ENCODE data around the gene MICAL3.

DNA sequence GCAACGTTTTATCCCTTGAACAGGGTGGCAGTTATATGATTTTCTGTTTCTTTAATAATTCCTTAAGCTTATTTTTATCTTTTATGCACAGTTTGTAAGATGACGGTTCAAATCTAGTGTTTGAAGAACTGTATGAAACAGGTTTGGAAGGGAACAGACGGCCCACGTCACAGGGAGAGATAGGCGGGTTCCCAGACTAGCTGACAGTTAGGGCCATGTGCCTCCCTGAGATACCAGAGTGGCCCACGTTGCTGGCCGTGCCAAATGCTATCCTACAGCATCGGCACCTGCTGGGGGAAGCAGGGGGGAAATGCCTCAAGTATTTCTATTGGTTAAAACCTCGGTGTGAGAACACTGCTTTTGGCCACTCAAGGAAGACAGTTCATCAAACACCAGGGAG lies 199.9 kb downstream of the MICAL3 start:
- TF ChIP-seq, protein P1, sequence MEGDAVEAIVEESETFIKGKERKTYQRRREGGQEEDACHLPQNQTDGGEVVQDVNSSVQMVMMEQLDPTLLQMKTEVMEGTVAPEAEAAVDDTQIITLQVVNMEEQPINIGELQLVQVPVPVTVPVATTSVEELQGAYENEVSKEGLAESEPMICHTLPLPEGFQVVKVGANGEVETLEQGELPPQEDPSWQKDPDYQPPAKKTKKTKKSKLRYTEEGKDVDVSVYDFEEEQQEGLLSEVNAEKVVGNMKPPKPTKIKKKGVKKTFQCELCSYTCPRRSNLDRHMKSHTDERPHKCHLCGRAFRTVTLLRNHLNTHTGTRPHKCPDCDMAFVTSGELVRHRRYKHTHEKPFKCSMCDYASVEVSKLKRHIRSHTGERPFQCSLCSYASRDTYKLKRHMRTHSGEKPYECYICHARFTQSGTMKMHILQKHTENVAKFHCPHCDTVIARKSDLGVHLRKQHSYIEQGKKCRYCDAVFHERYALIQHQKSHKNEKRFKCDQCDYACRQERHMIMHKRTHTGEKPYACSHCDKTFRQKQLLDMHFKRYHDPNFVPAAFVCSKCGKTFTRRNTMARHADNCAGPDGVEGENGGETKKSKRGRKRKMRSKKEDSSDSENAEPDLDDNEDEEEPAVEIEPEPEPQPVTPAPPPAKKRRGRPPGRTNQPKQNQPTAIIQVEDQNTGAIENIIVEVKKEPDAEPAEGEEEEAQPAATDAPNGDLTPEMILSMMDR (IDR thresholded peaks at IDR 0.05), result no peak
- no peak for TF ChIP-seq POLR2A (IDR thresholded peaks at IDR 0.05)
